ENCODE data around the gene SLC6A6.

DNA sequence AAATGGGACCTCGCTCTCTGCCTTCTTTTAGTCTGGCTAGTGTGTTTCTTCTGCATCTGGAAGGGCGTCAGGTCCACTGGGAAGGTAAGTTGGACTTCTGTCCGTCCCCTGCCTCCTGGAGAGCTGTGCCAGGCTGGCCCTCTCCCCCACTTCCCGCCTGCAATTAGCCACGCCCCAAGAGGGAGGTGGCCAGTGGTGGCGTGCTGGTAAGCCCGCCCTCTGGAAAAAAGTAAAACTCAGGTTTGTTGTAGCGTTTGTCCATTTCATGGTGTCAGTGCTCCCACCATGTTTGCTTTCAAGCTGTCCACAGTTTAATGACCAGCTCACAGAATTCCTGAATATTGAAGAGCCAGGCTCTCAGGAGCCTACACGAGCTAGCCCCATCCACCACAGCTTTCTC lies 55.6 kb downstream of the SLC6A6 start:
- TF ChIP-seq, protein P1, sequence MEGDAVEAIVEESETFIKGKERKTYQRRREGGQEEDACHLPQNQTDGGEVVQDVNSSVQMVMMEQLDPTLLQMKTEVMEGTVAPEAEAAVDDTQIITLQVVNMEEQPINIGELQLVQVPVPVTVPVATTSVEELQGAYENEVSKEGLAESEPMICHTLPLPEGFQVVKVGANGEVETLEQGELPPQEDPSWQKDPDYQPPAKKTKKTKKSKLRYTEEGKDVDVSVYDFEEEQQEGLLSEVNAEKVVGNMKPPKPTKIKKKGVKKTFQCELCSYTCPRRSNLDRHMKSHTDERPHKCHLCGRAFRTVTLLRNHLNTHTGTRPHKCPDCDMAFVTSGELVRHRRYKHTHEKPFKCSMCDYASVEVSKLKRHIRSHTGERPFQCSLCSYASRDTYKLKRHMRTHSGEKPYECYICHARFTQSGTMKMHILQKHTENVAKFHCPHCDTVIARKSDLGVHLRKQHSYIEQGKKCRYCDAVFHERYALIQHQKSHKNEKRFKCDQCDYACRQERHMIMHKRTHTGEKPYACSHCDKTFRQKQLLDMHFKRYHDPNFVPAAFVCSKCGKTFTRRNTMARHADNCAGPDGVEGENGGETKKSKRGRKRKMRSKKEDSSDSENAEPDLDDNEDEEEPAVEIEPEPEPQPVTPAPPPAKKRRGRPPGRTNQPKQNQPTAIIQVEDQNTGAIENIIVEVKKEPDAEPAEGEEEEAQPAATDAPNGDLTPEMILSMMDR (conservative IDR thresholded peaks at IDR 0.05; ENCODE audit: low read depth in 2 of 2), result no peak
- TF ChIP-seq POLR2AphosphoS5 (IDR thresholded peaks at IDR 0.05; ENCODE audit: low read depth) (no peak), EZH2 (IDR thresholded peaks at IDR 0.05; ENCODE audit: low read depth, unreplicated experiment) (no peak), NANOG (IDR thresholded peaks at IDR 0.05; ENCODE audit: borderline replicate concordance) (no peak), ZNF331 (CRISPR knock-in tag; IDR thresholded peaks at IDR 0.05; ENCODE audit: low read depth) (no peak), EZH2phosphoT487 (IDR thresholded peaks at IDR 0.05; ENCODE audit: unreplicated experiment) (no peak), CREB1 (CRISPR knock-in tag; IDR thresholded peaks at IDR 0.05; ENCODE audit: low read depth) (no peak), STAT1 (IDR thresholded peaks at IDR 0.05; ENCODE audit: unreplicated experiment) (no peak), JUNB (IDR thresholded peaks at IDR 0.05; ENCODE audit: unreplicated experiment) (no peak), ZNF114 (CRISPR knock-in tag; IDR thresholded peaks at IDR 0.05) (no peak)
- TF ChIP-seq, protein P2, sequence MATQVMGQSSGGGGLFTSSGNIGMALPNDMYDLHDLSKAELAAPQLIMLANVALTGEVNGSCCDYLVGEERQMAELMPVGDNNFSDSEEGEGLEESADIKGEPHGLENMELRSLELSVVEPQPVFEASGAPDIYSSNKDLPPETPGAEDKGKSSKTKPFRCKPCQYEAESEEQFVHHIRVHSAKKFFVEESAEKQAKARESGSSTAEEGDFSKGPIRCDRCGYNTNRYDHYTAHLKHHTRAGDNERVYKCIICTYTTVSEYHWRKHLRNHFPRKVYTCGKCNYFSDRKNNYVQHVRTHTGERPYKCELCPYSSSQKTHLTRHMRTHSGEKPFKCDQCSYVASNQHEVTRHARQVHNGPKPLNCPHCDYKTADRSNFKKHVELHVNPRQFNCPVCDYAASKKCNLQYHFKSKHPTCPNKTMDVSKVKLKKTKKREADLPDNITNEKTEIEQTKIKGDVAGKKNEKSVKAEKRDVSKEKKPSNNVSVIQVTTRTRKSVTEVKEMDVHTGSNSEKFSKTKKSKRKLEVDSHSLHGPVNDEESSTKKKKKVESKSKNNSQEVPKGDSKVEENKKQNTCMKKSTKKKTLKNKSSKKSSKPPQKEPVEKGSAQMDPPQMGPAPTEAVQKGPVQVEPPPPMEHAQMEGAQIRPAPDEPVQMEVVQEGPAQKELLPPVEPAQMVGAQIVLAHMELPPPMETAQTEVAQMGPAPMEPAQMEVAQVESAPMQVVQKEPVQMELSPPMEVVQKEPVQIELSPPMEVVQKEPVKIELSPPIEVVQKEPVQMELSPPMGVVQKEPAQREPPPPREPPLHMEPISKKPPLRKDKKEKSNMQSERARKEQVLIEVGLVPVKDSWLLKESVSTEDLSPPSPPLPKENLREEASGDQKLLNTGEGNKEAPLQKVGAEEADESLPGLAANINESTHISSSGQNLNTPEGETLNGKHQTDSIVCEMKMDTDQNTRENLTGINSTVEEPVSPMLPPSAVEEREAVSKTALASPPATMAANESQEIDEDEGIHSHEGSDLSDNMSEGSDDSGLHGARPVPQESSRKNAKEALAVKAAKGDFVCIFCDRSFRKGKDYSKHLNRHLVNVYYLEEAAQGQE (IDR thresholded peaks at IDR 0.05; ENCODE audit: unreplicated experiment), result no peak
- TF ChIP-seq, protein P3, sequence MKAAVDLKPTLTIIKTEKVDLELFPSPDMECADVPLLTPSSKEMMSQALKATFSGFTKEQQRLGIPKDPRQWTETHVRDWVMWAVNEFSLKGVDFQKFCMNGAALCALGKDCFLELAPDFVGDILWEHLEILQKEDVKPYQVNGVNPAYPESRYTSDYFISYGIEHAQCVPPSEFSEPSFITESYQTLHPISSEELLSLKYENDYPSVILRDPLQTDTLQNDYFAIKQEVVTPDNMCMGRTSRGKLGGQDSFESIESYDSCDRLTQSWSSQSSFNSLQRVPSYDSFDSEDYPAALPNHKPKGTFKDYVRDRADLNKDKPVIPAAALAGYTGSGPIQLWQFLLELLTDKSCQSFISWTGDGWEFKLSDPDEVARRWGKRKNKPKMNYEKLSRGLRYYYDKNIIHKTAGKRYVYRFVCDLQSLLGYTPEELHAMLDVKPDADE (IDR thresholded peaks at IDR 0.05), result no peak
- TF ChIP-seq, protein P4, sequence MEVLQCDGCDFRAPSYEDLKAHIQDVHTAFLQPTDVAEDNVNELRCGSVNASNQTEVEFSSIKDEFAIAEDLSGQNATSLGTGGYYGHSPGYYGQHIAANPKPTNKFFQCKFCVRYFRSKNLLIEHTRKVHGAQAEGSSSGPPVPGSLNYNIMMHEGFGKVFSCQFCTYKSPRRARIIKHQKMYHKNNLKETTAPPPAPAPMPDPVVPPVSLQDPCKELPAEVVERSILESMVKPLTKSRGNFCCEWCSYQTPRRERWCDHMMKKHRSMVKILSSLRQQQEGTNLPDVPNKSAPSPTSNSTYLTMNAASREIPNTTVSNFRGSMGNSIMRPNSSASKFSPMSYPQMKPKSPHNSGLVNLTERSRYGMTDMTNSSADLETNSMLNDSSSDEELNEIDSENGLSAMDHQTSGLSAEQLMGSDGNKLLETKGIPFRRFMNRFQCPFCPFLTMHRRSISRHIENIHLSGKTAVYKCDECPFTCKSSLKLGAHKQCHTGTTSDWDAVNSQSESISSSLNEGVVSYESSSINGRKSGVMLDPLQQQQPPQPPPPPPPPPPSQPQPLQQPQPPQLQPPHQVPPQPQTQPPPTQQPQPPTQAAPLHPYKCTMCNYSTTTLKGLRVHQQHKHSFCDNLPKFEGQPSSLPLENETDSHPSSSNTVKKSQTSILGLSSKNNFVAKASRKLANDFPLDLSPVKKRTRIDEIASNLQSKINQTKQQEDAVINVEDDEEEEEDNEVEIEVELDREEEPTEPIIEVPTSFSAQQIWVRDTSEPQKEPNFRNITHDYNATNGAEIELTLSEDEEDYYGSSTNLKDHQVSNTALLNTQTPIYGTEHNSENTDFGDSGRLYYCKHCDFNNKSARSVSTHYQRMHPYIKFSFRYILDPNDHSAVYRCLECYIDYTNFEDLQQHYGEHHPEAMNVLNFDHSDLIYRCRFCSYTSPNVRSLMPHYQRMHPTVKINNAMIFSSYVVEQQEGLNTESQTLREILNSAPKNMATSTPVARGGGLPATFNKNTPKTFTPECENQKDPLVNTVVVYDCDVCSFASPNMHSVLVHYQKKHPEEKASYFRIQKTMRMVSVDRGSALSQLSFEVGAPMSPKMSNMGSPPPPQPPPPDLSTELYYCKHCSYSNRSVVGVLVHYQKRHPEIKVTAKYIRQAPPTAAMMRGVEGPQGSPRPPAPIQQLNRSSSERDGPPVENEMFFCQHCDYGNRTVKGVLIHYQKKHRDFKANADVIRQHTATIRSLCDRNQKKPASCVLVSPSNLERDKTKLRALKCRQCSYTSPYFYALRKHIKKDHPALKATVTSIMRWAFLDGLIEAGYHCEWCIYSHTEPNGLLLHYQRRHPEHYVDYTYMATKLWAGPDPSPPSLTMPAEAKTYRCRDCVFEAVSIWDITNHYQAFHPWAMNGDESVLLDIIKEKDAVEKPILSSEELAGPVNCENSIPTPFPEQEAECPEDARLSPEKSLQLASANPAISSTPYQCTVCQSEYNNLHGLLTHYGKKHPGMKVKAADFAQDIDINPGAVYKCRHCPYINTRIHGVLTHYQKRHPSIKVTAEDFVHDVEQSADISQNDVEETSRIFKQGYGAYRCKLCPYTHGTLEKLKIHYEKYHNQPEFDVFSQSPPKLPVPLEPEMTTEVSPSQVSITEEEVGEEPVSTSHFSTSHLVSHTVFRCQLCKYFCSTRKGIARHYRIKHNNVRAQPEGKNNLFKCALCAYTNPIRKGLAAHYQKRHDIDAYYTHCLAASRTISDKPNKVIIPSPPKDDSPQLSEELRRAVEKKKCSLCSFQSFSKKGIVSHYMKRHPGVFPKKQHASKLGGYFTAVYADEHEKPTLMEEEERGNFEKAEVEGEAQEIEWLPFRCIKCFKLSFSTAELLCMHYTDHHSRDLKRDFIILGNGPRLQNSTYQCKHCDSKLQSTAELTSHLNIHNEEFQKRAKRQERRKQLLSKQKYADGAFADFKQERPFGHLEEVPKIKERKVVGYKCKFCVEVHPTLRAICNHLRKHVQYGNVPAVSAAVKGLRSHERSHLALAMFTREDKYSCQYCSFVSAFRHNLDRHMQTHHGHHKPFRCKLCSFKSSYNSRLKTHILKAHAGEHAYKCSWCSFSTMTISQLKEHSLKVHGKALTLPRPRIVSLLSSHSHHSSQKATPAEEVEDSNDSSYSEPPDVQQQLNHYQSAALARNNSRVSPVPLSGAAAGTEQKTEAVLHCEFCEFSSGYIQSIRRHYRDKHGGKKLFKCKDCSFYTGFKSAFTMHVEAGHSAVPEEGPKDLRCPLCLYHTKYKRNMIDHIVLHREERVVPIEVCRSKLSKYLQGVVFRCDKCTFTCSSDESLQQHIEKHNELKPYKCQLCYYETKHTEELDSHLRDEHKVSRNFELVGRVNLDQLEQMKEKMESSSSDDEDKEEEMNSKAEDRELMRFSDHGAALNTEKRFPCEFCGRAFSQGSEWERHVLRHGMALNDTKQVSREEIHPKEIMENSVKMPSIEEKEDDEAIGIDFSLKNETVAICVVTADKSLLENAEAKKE (CRISPR knock-in tag; IDR thresholded peaks at IDR 0.05), result no peak

Data from GM23338 (cell line).